HG03280 (cell line): ENCODE results near the gene ACTL7B.
"Not testable (repeated sequence)": the region's sequence is repeated elsewhere in the genome, so short reads cannot be mapped to it uniquely, and the experiment has no call there.

Source experiments
- ATAC-seq: cut with Tn5 transposase; IDR thresholded peaks from one replicate; pipeline ENCODE4 v1.9.1; 2021; ENCODE audit warnings: mild to moderate bottlenecking, moderate library complexity; ENCODE audit not compliant: unreplicated experiment

ACTL7B gene, protein sequence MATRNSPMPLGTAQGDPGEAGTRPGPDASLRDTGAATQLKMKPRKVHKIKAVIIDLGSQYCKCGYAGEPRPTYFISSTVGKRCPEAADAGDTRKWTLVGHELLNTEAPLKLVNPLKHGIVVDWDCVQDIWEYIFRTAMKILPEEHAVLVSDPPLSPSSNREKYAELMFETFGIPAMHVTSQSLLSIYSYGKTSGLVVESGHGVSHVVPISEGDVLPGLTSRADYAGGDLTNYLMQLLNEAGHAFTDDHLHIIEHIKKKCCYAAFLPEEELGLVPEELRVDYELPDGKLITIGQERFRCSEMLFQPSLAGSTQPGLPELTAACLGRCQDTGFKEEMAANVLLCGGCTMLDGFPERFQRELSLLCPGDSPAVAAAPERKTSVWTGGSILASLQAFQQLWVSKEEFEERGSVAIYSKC

DNA sequence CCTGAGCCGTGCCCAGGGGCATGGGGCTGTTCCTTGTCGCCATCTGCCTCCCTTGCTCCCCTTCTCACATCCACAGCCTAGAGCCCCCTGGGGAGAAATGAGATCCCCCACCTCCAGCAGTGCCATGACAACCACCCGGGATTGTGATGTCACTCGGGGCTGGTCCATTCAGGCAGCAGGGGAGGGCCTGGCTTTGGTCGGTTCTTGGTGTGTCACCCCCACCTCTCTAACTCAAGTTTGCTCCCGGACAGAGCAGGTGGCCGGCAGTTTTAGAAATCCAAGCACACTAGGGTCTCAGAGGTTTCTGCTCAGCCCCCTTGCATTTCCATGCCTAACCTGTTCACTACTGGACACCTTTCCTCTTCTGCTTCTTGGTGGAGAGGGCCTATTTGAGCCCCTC, at the start of gene ACTL7B:
Gene ACTL7B (minus strand): TSS at position 99 of the 400 bp plus-strand sequence. CDS start 56 bp downstream, at position 43.
- no peak for ATAC-seq

GRCh38 chr9:108905494-108905893, 49.7 kb upstream of the ACTL7B start:
- no peak for ATAC-seq

DNA sequence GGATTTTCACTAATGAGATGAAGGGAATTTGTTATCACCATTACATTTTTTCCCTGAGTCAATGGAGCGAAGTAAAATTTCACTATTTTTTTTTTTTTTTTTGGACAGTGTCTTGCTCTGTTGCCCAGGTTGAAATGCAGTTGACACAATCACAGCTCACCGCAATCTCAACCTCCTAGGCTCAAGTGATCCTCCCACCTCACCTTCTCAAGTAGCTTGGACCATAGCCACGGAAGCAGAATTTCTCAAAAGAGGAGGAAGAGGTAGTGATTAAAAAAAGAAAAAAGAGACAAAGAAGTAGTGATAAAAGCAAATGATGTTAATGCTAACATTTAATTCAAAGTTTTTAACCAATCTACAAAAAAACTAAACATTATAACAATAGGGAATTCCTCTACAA, 48.4 kb upstream of the ACTL7B start:
- no peak for ATAC-seq

- ATAC-seq: no peak
These were observed 47.8 kb upstream of the ACTL7B start for GRCh38 chr9:108903420-108904103.

GRCh38 chr9:108900176-108900575, 44.4 kb upstream of the ACTL7B start:
- ATAC-seq: no peak

- ATAC-seq: not testable (repeated sequence)
These were observed 43.4 kb upstream of the ACTL7B start for GRCh38 chr9:108899023-108899695.

DNA sequence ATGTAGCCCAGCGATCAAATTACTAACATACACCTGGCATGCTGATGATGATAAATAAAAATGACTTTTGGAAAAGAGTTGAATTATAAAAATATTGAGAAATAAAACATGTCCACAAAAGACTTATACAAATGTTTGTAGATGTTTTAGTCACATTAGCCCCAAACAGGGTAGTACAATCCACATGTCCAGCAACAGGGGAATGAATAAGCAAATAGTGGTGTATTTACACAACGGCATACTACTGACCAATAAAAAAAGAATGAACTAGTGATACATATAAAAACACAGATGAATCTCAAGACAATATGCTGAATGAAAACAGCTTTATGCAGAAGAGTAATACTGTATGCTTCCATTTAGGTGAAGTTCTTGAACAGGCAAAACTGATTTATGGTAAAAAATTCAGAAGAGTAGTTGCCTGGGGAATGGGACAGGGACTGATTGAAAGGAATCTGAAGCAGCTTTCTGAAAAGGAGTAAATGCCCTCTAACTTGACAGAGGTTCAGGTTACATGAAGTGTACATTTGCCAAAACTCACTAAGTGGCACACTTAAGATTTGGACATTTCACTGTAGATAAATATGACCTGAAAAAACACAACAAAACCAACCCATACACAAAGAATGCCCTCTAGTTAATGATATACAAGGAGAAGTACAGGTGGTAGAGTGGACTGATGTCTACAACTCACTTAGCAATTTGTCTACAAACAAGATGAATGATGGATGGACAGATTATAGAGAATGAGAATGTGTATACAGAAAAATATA, 41.7 kb upstream of the ACTL7B start:
- no peak for ATAC-seq

- no peak for ATAC-seq
These were observed 38.6 kb upstream of the ACTL7B start for GRCh38 chr9:108894225-108894997.

DNA sequence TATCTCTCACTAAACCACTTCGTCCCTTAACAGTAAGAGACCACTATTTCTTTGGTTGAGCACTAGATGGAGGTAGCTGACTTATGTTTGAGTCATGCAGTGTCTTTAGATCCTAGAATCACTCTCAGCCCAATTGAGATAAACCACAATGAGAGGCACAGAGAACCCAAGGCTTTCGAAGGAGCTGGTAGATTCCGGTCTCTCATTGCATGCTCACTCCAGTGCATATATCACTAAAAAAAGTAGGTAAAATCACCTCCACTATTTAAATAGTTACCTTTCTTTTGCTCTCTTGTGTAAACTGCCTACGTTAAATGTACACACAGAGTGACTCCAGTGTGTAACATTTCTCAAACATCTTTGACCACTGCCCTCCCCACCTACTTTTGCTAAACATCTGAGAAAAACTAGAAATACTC, 33.9 kb upstream of the ACTL7B start:
- ATAC-seq: no peak

DNA sequence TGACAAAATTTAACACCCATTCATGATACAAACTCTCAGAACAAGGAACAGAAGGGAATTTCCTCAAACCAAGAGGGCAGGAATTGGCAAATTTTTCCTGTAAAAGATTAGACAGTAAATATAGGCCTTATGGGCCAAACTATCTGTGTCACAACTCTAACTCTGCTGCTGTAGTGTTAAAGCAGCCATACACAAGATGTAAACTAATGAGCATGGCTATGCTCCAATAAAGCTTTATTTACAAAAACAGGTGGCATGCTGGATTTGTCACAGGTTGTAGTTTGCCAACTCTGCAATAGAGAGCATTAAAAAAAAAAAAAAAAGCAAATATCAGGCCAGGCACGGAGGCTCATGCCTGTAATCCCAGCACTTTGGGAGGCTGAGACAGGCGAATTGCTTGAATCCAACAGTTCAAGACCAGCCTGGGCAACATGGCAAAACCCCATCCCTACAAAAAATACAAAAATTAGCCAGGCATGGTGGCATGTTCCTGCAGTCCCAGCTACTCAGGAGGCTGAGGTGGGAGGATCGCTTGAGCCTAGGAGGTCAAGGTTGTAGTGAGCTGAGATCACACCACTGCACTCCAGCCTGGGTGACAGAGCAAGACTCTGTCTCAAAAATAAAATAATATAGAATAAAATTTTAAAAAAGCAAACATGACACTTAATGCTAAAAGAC, 30.9 kb upstream of the ACTL7B start:
- ATAC-seq: not testable (repeated sequence)

GRCh38 chr9:108885643-108886348, 30.0 kb upstream of the ACTL7B start:
- peak; percentile 99 for ATAC-seq

- ATAC-seq: no peak
These were observed 28.9 kb upstream of the ACTL7B start for GRCh38 chr9:108884701-108885100.

DNA sequence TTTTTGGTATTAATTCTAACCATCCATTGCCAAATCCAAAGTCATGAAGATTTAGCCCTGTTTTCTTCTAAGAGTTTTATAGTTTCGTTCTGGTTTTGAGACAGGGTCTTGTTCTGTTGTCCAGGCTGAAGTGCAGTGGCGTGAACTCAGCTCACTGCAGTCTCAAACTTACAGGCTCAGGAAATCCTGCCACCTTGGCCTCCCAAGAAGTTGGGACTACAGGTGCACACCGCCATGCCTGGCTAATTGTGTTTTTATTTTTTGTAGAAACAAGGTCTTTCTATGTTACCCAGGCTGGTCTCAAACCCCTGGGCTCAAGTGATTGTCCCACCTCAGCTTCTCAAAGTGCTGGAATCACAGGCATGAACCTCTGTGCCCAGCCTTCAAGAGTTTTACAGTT, 27.3 kb upstream of the ACTL7B start:
- ATAC-seq: no peak

GRCh38 chr9:108882052-108882888, 26.5 kb upstream of the ACTL7B start:
- ATAC-seq: no peak

DNA sequence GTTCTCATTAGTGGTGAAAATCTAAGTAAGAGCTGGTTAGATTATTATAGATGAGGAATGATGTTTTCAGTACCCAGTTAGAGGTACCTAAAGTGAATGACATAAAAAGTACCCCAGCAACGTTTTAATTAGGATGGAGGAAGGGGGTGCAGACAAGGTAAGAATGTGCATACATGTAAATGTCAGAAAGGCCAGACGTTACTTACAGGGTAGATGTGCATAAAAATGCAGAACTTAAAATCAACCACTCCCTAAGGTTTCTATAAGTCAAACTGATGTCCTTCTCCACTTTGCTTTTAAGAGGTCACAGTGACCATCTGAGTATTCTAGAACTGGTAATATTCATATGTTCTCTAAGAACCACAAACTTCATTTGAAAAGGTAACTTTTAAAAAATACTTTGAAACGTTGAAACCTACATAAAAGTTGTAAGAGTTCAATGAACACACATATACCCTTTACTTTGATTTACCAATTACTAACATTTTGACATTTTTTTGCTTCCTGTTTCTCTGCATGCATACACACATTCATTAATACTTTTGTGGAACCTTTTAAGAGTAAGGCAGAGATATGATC, 25.0 kb upstream of the ACTL7B start:
- no peak for ATAC-seq

DNA sequence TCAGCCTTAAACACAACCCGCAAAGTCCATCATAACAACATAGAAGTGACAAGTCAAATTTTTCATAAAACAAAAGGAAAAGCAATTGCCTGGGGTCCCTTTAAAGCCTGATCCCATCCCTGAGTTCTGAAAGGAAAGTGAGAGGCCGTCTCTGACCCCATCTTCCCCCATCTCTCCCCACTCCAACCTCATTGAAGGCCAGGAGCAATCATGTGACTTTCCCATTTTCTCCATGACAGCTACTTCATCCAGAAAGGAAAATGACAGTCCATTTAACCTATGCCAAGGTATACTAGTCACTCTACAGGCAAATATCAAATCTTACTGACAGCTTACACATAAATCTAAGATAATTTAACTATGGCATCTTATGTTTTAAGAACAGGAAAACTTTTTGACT, 21.7 kb upstream of the ACTL7B start:
- ATAC-seq: no peak

- ATAC-seq: no peak
These were observed 20.6 kb upstream of the ACTL7B start for GRCh38 chr9:108876425-108876824.
